SK-N-DZ (cell line): ENCODE results near the gene WWTR1.

Experiments used
- DNase-seq: peaks from one replicate; pipeline ENCODE4 v3.0.0-alpha.2; 2015; ENCODE audit warnings: low spot score
- small RNA-seq, 2 experiments: library from RNA; depleted of rRNA; stranded (forward); fragments of <200 nt; gene quantifications; one replicate each; pipeline ENCODE3, GENCODE V24; 2014

Gene WWTR1

GRCh38 chr3:149473357-149474249, 184.2 kb downstream of the WWTR1 start:
- DNase-seq: no peak

- DNase-seq: no peak
These were observed 185.6 kb downstream of the WWTR1 start for GRCh38 chr3:149472030-149472797.

GRCh38 chr3:149470381-149470780, 187.4 kb downstream of the WWTR1 start:
- no peak for DNase-seq

GRCh38 chr3:149468504-149469212, 189.2 kb downstream of the WWTR1 start:
- no peak for DNase-seq

Small RNAs within 50 kb of the gene (small RNA-seq; reads per million reads assigned to genes)
- 0 to 0.05 reads per million in 2 experiments for gene RNU6-1098P
